ENCODE data around the gene PER1. TPM values are rescaled to one million over a fixed set of nuclear protein-coding genes. Genes with fewer than 3 reads are reported as not detected.

PER1 gene
- total and polyA plus RNA-seq, 2 of the 4 experiments (the other 2 are of a cell fraction): 3.4 to 10.5 TPM

GRCh38 chr17:8141045-8141444, 11.2 kb downstream of the PER1 start:
- CTCF ChIA-PET: no interaction called here
- intact Hi-C loops (cut with micrococcal nuclease) (no loop called here), in situ Hi-C loops (cut with MboI; ENCODE audit: low sequenced_read_pairs) (no loop called here), dilution Hi-C loops (cut with HindIII; ENCODE audit: low sequenced_read_pairs, unreplicated experiment) (no loop called here)
- POLR2A ChIA-PET (ENCODE audit: unreplicated experiment): no interaction called here
- TF ChIP-seq RCOR1 (IDR thresholded peaks at IDR 0.05; ENCODE audit: insufficient replicate concordance, low read length) (no peak), CEBPB (IDR thresholded peaks at IDR 0.05; ENCODE audit: low read depth, low read length) (no peak), FOS (IDR thresholded peaks at IDR 0.05; ENCODE audit: low read depth, low read length) (no peak), BHLHE40 (IDR thresholded peaks at IDR 0.05; ENCODE audit: low read depth, low read length) (no peak), NFE2L2 (IDR thresholded peaks at IDR 0.05; ENCODE audit: low read depth, low read length) (no peak)
- Histone ChIP-seq H3K18ac (ENCODE audit: low read depth, low read length) (no peak overlapping the region), H2BK15ac (ENCODE audit: low read depth, low read length) (no peak overlapping the region), H3K56ac (ENCODE audit: extremely low read depth, insufficient read depth, low read length) (no peak overlapping the region), H2BK120ac (ENCODE audit: low read depth, low read length) (no peak overlapping the region), H3K14ac (replicated peaks; ENCODE audit: low read depth, low read length) (no peak overlapping the region), H2BK20ac (ENCODE audit: low read depth, low read length) (no peak overlapping the region), H2AFZ (replicated peaks; ENCODE audit: low read length, poor library complexity) (no peak overlapping the region), H3K9ac (ENCODE audit: low read depth, low read length) (no peak overlapping the region), H2AK9ac (replicated peaks; ENCODE audit: low read depth, low read length, poor library complexity) (no peak overlapping the region), H3K27ac (ENCODE audit: insufficient read depth, low read length) (no peak overlapping the region), H3K9me1 (ENCODE audit: insufficient read depth, low read length) (peaks cover 10% of the 10 kb centered on the region), H3K27me3 (ENCODE audit: control insufficient read depth, insufficient read depth, low read length) (no peaks in the 10 kb centered on the region), H4K20me1 (ENCODE audit: insufficient read depth, low read length) (peaks cover 8% of the 10 kb centered on the region), H3K4me2 (ENCODE audit: low read depth, low read length) (no peak overlapping the region), H3K4me3 (ENCODE audit: insufficient read depth, low read depth, low read length) (no peak overlapping the region), H3K23ac (ENCODE audit: low read depth, low read length) (no peak overlapping the region), H2AK5ac (ENCODE audit: low read depth, low read length) (no peak overlapping the region), H3K36me3 (ENCODE audit: control insufficient read depth, insufficient read depth, low read length) (peaks cover 34% of the 10 kb centered on the region), H4K91ac (ENCODE audit: insufficient read depth, low read depth, low read length) (no peak overlapping the region), H2BK5ac (ENCODE audit: low read depth, low read length, poor library complexity, severe bottlenecking) (no peak overlapping the region), H3K4me1 (ENCODE audit: control insufficient read depth, insufficient read depth, low read length) (peaks cover 2% of the 10 kb centered on the region; the same call in 1 of the 2 replicates), H3K79me1 (ENCODE audit: low read depth in 1 of 2, low read length in 2 of 2) (no peaks in the 10 kb centered on the region), H3K9me3 (ENCODE audit: control insufficient read depth, insufficient read depth, low read length) (no peaks in the 10 kb centered on the region), H3K4ac (ENCODE audit: low read depth, low read length) (no peak overlapping the region), H4K8ac (ENCODE audit: low read depth in 2 of 2, low read length in 2 of 2) (no peak overlapping the region), H4K5ac (ENCODE audit: low read depth, low read length) (no peak overlapping the region)
- BruUV-seq (replicated peaks): no TSS peak
- ATAC-seq (ENCODE audit: low read depth) (no peak), DNase-seq (no peak)
- 100% methylated on average over 1 of the region's 7 CpGs; no CpG with 5 or more reads in 1 of the 2 experiments for WGBS, 2 experiments (ENCODE audit: extremely low coverage in 2 of 2, insufficient read length in 1 of 2)

Measured in IMR-90 (cell line).